Omental fat pad (tissue), 4 donors: ENCODE measurements around the gene PRPF4. TPM values are rescaled to one million over a fixed set of nuclear protein-coding genes. Genes with fewer than 3 reads are reported as not detected.
A peak's percentile ranks its signal among the peaks of the same experiment; 100 is the strongest.

Source experiments
- ATAC-seq: fragments of 150-250 bp; one replicate; pipeline ENCODE4 v1.9.1; 2016; ENCODE audit warnings: mild to moderate bottlenecking, moderate library complexity; ENCODE audit not compliant: low FRiP score
- DNase-seq: peaks from one replicate; pipeline ENCODE4 v3.0.0-alpha.2; 2019; ENCODE audit warnings: low spot score
- total RNA-seq, 4 donors: library from RNA; depleted of rRNA; stranded (reverse); fragments of >200 nt; gene quantifications; one replicate each; pipeline ENCODE4 v1.1.0, GENCODE V29; 2016
- TF ChIP-seq, protein P1 (sequence below), 3 donors: fragments of 450-650 bp; IDR thresholded peaks; one replicate each; pipeline ENCODE4 v1.5.1; 2016 to 2017; ENCODE audit warnings: antibody characterized with exemption in 3 of 3, mild to moderate bottlenecking in 3 of 3, moderate library complexity in 2 of 3

Gene PRPF4
- total RNA-seq, 4 donors from 2014 or later, result 15.4 to 33.9 (median 18.7) TPM

DNA sequence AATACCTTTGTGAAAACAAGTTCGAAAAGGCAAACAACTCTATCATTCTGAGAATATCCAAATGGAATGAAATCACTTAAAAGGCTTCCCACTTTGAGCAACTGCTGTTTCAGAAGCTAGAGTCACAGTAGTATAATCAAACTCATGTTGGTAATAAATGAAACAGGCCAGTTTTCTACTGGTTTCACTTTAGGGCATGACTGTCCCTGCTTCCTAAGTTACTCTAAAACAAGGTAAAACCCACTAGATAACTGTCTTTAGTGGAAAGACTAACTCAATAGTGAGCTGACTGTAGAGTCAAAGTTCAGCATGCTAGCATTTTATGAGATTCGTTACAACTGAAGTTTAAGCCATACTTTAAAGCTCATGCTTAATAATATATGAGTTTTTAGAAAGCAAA, 6.1 kb upstream of the PRPF4 start:
- no peak for ATAC-seq
- TF ChIP-seq, protein P1, sequence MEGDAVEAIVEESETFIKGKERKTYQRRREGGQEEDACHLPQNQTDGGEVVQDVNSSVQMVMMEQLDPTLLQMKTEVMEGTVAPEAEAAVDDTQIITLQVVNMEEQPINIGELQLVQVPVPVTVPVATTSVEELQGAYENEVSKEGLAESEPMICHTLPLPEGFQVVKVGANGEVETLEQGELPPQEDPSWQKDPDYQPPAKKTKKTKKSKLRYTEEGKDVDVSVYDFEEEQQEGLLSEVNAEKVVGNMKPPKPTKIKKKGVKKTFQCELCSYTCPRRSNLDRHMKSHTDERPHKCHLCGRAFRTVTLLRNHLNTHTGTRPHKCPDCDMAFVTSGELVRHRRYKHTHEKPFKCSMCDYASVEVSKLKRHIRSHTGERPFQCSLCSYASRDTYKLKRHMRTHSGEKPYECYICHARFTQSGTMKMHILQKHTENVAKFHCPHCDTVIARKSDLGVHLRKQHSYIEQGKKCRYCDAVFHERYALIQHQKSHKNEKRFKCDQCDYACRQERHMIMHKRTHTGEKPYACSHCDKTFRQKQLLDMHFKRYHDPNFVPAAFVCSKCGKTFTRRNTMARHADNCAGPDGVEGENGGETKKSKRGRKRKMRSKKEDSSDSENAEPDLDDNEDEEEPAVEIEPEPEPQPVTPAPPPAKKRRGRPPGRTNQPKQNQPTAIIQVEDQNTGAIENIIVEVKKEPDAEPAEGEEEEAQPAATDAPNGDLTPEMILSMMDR (IDR thresholded peaks at IDR 0.05), result no peak
- no peak for DNase-seq

DNA sequence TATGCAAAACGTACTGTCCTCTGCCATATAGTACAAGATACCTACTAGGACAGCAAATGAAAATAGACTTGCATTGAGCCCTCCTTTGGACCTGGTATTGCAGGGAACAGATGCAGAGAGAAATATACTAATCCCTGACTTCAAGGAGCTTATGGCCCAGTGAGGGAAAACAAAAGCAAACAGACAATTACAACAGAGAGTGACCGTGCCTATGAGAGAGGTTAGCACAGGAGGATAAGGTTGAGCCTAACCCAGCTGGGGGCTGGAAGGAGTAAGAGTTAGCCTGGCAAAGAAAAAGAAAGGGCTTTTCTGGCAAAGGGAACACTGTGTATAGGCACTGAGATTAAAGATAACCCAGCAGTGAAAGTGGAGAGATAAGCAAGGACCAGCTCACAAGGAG, 5.6 kb upstream of the PRPF4 start:
- DNase-seq (no peak), ATAC-seq (no peak)
- TF ChIP-seq, protein P1 (IDR thresholded peaks at IDR 0.05), result no peak

DNA sequence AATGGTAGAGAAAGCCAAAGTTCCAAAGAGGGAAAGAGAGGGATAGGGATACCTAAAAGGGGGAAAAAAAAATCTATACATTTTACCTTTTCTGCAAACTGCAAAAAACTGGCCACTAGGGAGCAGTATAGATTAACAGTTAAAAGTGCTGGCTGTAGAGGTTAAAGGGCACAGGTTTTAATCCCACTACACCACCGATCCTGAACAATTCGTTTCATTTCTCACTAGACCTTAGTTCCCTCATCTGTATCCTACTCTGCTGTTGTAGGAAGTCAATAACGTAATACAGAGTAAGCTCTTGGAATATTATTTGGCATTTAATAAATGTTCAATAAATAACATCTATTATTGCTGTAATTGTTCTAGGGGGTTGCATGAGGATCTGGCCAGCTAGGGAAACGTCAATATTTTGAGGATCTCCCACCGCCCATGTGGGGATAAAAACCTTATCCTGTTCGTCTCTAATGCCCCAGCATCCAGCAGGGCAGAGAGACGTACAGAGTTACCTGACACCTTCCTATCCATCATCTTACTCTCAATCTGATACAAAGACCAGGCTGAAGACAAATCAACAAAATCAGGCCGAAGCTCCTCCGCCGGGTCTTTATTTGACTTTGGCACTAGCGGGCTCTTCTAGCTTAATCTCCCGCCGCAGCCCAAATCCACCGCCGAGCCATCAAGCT, 843 bp upstream of the PRPF4 start:
- no peak for DNase-seq
- ATAC-seq, result peak; percentile 6
- TF ChIP-seq, protein P1 (IDR thresholded peaks at IDR 0.05), result peak in 1 of 3 donors; percentile 9

DNA sequence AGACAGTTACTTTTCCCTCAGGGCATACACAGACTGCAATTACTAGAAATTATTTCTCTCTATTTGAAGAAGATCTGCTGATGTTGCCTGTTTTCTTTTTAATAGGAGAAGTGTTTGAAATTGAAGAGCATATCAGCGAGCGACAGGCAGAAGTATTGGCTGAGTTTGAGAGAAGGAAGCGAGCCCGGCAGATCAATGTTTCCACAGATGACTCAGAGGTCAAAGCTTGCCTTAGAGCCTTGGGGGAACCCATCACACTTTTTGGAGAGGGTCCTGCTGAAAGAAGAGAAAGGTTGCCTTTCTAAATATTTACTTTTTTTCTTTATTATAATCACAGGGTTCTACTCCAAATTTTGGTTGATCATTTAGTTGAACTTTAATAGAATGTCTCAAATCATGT, 3.4 kb downstream of the PRPF4 start:
- TF ChIP-seq, protein P1 (IDR thresholded peaks at IDR 0.05), result no peak
- no peak for DNase-seq
- ATAC-seq, result no peak

DNA sequence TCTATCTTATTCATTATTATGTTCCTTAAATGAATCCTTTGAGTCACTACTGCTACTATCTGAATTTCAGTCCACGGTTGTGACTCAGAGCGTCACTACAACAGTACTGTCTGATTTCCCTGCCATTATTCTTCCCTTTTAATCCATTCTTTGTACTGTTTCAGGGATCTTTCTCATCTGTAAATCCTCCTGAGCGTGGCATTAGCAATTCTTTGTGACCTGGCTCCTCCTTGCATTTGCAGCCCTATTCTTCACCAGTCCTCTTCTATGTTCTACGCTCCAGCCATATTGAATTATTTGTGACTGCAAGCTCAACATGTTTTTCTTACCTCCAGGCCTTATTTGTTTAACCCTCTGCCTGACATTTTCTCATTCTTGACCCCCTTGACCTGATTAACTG, 5.9 kb downstream of the PRPF4 start:
- no peak for DNase-seq

DNA sequence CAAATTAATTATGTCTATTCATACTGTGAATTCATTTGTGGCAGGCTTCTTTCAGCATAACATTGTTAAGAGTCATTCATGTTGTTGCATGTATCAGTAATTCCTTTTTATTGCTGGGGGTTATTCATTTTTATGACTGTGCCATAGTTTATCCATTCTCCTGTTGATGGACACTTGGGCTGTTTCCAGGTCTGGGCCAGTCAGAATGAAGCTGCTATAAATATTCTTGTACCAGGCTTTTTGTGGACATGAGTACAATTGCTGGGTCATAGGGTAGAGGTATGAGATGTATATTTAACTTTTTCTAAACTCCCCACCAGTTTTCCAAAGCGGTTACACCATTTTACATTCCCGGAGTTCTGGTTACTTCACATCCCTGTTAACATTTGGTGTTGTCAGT, 13.6 kb downstream of the PRPF4 start:
- no peak for ATAC-seq
- no peak for DNase-seq
- TF ChIP-seq, protein P1 (IDR thresholded peaks at IDR 0.05), result no peak

More for the DNA sequence above, 5.9 kb downstream of the PRPF4 start:
- TF ChIP-seq, protein P1 (IDR thresholded peaks at IDR 0.05), result no peak
- no peak for ATAC-seq

DNA sequence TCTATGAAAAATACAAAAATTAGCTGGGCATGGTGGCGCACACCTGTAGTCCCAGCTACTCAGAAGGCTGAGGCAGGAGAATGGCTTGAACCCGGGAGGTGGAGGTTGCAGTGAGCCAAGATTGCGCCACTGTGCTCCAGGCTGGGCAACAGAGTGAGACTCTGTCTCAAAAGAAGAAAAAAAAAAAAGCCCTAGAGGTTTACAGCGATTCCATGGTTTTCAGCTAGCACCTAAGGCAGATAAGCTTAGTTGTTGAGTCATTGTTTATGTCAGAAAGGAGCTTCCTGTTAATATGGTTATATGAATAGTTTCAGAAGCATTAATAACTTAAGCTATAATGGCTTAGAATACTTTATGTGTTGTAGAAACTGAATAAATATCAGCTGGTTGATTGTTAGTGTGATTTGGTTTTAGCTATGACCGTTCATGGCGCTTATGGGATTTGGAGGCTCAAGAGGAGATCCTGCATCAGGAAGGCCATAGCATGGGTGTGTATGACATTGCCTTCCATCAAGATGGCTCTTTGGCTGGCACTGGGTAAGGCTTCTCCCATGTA, 14.7 kb downstream of the PRPF4 start:
- ATAC-seq (no peak), DNase-seq (no peak)
- TF ChIP-seq, protein P1 (IDR thresholded peaks at IDR 0.05), result no peak
